ENCODE measurements around the gene SIGLEC11.
A peak's percentile ranks its signal among the peaks of the same experiment; 100 is the strongest.
"Not testable (repeated sequence)": the region's sequence is repeated elsewhere in the genome, so short reads cannot be mapped to it uniquely, and the experiment has no call there.

The SIGLEC11 gene

DNA sequence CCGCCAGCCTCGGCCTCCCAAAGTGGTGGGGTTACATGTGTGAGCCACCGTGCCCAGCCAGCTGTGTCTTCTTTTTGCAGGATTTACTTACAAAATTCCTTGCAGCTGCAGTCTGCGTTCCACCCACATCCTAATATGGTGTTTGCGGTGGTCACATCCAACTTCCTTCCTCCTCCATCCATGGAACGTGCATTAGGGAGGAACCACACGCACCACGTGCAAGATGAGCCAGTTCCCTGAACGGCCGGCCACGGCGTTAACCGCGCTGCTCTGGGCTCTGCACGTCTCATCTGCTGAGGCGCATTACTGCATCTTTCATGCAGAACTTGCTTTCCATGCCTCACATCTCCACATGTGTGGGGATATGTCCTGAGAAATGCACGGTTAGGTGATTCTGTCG is 13.0 kb upstream of the SIGLEC11 start:
- Mint-ChIP-seq H3K27me3 (peaks cover 41% of the 10 kb centered on the region), H3K9me3 (no peaks in the 10 kb centered on the region), H3K36me3 (ENCODE audit: low read depth) (peaks cover 51% of the 10 kb centered on the region), H3K4me1 (ENCODE audit: low read depth) (peaks cover 42% of the 10 kb centered on the region), H3K27ac (peak overlapping the region; percentile 5), H3K4me3 (no peak overlapping the region)
- intact Hi-C loops (cut with micrococcal nuclease) = no loop called here

GRCh38 chr19:49972841-49973240 is 11.9 kb upstream of the SIGLEC11 start:
- intact Hi-C loops (cut with micrococcal nuclease) = no loop called here
- Mint-ChIP-seq H3K27ac (no peak overlapping the region), H3K36me3 (ENCODE audit: low read depth) (peaks cover 40% of the 10 kb centered on the region), H3K4me1 (ENCODE audit: low read depth) (peaks cover 51% of the 10 kb centered on the region), H3K4me3 (no peak overlapping the region), H3K27me3 (peaks cover 41% of the 10 kb centered on the region), H3K9me3 (no peaks in the 10 kb centered on the region)

GRCh38 chr19:49971991-49972411 is 11.0 kb upstream of the SIGLEC11 start:
- Mint-ChIP-seq H3K27me3 (peaks cover 40% of the 10 kb centered on the region), H3K27ac (no peak overlapping the region), H3K4me1 (ENCODE audit: low read depth) (peaks cover 58% of the 10 kb centered on the region), H3K36me3 (ENCODE audit: low read depth) (peaks cover 31% of the 10 kb centered on the region), H3K4me3 (no peak overlapping the region), H3K9me3 (no peaks in the 10 kb centered on the region)
- intact Hi-C loops (cut with micrococcal nuclease) = no loop called here

DNA sequence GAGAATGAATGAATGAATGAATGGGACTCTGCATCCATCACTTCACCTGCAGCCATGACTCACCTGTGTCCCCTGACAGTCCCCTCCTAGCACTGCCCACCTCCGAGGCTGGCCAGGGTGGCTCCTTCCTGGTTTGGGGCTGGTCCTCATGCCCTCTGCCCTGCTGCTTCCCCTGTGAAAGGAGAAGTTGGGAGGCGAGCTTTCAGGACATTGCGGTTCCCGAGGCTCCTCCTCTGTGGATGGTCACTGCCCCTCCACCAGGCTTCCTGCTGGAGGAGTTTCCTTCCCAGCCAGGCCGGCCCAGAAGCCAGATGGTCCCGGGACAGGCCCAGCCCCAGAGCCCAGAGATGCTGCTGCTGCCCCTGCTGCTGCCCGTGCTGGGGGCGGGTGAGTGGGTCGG is 8.4 kb upstream of the SIGLEC11 start:
- Mint-ChIP-seq H3K27me3 (peaks cover 26% of the 10 kb centered on the region), H3K4me1 (ENCODE audit: low read depth) (peaks cover 59% of the 10 kb centered on the region)
- H3K9me3 Mint-ChIP-seq; H3K36me3 Mint-ChIP-seq (ENCODE audit: low read depth); H3K4me3 Mint-ChIP-seq; H3K27ac Mint-ChIP-seq; intact Hi-C loops (cut with micrococcal nuclease): not testable (repeated sequence)

GRCh38 chr19:49968279-49968922 is 7.4 kb upstream of the SIGLEC11 start:
- Mint-ChIP-seq H3K27ac (no peak overlapping the region), H3K4me3 (no peak overlapping the region), H3K4me1 (ENCODE audit: low read depth) (peaks cover 50% of the 10 kb centered on the region), H3K9me3 (no peaks in the 10 kb centered on the region), H3K27me3 (peaks cover 22% of the 10 kb centered on the region), H3K36me3 (ENCODE audit: low read depth) (peaks cover 4% of the 10 kb centered on the region)
- intact Hi-C loops (cut with micrococcal nuclease) = no loop called here

DNA sequence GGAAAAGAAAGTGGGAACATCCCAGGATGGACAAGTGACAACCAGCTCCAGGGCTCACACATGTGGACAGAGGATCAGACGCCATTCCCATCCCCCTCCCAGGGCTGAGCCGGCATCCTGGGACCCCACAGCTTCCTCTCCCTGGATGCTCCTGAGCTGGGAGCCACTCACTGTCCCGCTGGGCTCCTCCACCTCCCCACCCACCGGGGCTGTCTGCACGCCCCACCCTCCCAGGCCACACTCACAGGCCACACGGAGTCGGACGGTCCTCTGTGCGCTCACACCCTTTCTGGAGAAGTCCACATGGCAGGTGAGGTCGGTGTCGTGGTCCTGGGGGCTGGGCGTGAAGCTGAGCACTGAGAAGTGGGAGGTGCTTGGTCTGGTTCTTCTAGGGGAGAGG is 1.1 kb downstream of the SIGLEC11 start:
- H3K9me3 Mint-ChIP-seq; H3K4me3 Mint-ChIP-seq; H3K27ac Mint-ChIP-seq; H3K36me3 Mint-ChIP-seq (ENCODE audit: low read depth); intact Hi-C loops (cut with micrococcal nuclease): not testable (repeated sequence)
- H3K27me3 Mint-ChIP-seq = peaks cover 14% of the 10 kb centered on the region
- peaks cover 19% of the 10 kb centered on the region for H3K4me1 Mint-ChIP-seq (ENCODE audit: low read depth)

DNA sequence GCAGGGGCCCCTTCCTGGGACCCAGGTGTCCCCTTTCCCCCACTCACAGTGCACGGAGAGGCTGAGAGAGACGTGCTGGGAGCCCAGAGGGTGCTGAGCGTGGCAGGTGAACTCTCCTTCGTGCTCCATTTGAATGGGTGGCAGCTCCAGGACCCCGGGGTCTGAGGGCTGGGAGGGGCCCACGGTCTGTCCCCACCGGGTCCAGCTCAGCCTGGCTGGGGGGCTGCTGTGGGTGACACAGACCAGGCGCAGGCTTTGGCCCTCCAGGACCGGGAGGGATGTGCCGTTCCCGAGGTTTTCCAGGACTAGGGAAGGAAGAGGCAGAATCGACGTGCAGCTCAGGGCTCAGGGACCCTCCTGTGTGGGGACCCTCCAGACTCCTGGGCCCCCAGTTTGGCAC is 2.4 kb downstream of the SIGLEC11 start:
- Mint-ChIP-seq H3K27me3 (peaks cover 14% of the 10 kb centered on the region), H3K4me1 (ENCODE audit: low read depth) (peaks cover 32% of the 10 kb centered on the region)
- H3K9me3 Mint-ChIP-seq; intact Hi-C loops (cut with micrococcal nuclease); H3K36me3 Mint-ChIP-seq (ENCODE audit: low read depth); H3K27ac Mint-ChIP-seq; H3K4me3 Mint-ChIP-seq: not testable (repeated sequence)

GRCh38 chr19:49958144-49958543 is 2.8 kb downstream of the SIGLEC11 start:
- Mint-ChIP-seq H3K4me1 (ENCODE audit: low read depth) (peaks cover 37% of the 10 kb centered on the region), H3K27me3 (peaks cover 13% of the 10 kb centered on the region)
- H3K36me3 Mint-ChIP-seq (ENCODE audit: low read depth); H3K27ac Mint-ChIP-seq; intact Hi-C loops (cut with micrococcal nuclease); H3K4me3 Mint-ChIP-seq; H3K9me3 Mint-ChIP-seq: not testable (repeated sequence)

DNA sequence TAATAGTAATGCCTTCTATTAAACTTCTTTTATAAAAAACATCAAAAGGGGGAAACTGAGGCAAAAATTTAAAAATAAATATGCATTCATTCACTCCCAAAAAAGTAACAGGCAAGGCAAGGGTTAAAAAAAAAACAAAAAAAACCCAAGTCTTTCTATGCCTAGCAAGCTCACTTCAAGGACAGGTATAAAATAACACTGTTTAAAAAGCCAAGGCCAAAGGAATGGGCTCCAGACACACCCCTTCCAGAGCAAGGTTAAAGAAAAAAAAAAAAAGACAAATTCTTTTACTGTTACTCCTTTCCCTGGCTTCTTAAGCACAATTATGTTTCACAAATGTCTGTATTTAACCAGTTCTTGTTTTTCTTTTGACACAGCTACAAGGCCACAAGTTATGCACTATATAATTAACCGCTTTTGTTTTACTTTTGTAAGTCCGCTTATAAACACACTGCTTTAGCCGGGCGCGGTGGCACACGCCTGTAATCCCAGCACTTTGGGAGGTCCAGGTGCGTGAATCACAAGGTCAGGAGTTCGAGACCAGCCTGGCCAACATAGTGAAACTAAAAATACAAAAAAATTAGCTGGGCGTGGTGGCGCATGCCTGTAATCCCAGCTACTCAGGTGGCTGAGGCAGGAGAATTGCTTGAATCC is 3.6 kb downstream of the SIGLEC11 start:
- H3K4me3 Mint-ChIP-seq = no peak overlapping the region
- no peaks in the 10 kb centered on the region for H3K9me3 Mint-ChIP-seq

DNA sequence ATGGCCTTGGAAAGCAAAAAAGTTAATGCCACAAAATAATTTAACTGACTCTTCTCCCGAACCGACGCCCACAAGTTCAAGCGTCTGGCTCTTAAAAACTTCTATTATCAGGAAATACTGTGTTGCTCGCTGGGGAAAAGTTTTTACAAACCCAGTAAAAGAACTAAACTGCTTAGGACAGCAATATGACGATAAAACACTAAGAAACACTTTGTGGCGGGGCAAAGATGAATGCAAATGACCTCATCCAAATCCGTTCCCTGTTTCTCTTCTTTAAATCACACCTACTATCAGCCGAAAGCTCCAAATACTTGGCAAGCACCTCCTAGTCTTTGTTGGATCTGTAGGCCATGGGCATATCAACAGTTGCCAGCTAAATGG is 4.9 kb downstream of the SIGLEC11 start:
- Mint-ChIP-seq H3K27ac (no peak overlapping the region), H3K4me1 (ENCODE audit: low read depth) (peaks cover 53% of the 10 kb centered on the region), H3K4me3 (no peak overlapping the region), H3K9me3 (no peaks in the 10 kb centered on the region), H3K36me3 (ENCODE audit: low read depth) (no peaks in the 10 kb centered on the region), H3K27me3 (peaks cover 20% of the 10 kb centered on the region)
- intact Hi-C loops (cut with micrococcal nuclease) = no loop called here

More for the DNA sequence above, 3.6 kb downstream of the SIGLEC11 start:
- intact Hi-C loops (cut with micrococcal nuclease) = no loop called here
- Mint-ChIP-seq H3K4me1 (ENCODE audit: low read depth) (peaks cover 44% of the 10 kb centered on the region), H3K27me3 (peaks cover 14% of the 10 kb centered on the region), H3K27ac (no peak overlapping the region), H3K36me3 (ENCODE audit: low read depth) (no peaks in the 10 kb centered on the region)

GRCh38 chr19:49954933-49955332 is 6.0 kb downstream of the SIGLEC11 start:
- H3K27ac Mint-ChIP-seq = no peak overlapping the region
- H3K4me1 Mint-ChIP-seq (ENCODE audit: low read depth) = peaks cover 54% of the 10 kb centered on the region
- H3K4me3 Mint-ChIP-seq = no peak overlapping the region
- no peaks in the 10 kb centered on the region for H3K36me3 Mint-ChIP-seq (ENCODE audit: low read depth)
- intact Hi-C loops (cut with micrococcal nuclease) = loop anchor here (5.0 kb wide), 1 partner anchor 32 kb away; no protein-coding TSS in a partner anchor
- no peaks in the 10 kb centered on the region for H3K9me3 Mint-ChIP-seq
- H3K27me3 Mint-ChIP-seq = peaks cover 26% of the 10 kb centered on the region

- no peaks in the 10 kb centered on the region for H3K36me3 Mint-ChIP-seq (ENCODE audit: low read depth)
- intact Hi-C loops (cut with micrococcal nuclease) = loop anchor here (5.0 kb wide), 1 partner anchor 33 kb away; no protein-coding TSS in a partner anchor
- H3K27me3 Mint-ChIP-seq = peaks cover 31% of the 10 kb centered on the region
- peak overlapping the region; percentile 69 for H3K27ac Mint-ChIP-seq
- no peaks in the 10 kb centered on the region for H3K9me3 Mint-ChIP-seq
- H3K4me1 Mint-ChIP-seq (ENCODE audit: low read depth) = peaks cover 56% of the 10 kb centered on the region
- H3K4me3 Mint-ChIP-seq = peak overlapping the region; percentile 37
These were observed 6.7 kb downstream of the SIGLEC11 start for GRCh38 chr19:49954092-49954829.

DNA sequence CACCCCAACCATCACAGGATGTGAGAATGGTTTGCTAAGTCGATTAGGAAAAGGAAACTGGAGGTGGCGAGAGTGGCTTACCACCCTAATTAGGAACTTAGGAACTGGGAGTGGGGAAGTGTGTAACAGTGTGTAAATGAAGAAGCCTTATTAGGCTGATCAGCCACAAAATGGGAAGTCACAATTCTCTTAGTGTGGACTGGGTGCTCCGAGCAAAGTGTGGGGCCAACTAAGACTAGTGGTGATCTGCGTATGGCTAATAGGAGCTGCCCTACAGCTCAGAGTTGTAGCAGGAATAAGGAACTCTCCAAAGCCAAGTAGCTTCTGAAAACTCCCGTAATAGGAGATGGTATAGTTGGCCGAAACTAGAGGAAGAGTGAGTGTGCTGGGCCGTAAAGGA is 7.6 kb downstream of the SIGLEC11 start:
- Mint-ChIP-seq H3K27me3 (peaks cover 34% of the 10 kb centered on the region), H3K36me3 (ENCODE audit: low read depth) (no peaks in the 10 kb centered on the region), H3K9me3 (no peaks in the 10 kb centered on the region), H3K4me1 (ENCODE audit: low read depth) (peaks cover 56% of the 10 kb centered on the region), H3K4me3 (peak overlapping the region; percentile 33), H3K27ac (peak overlapping the region; percentile 69)
- intact Hi-C loops (cut with micrococcal nuclease) = loop anchor here (5.0 kb wide), 1 partner anchor 34 kb away; no protein-coding TSS in a partner anchor

- Mint-ChIP-seq H3K4me1 (ENCODE audit: low read depth) (peaks cover 56% of the 10 kb centered on the region), H3K4me3 (no peak overlapping the region), H3K9me3 (no peaks in the 10 kb centered on the region), H3K36me3 (ENCODE audit: low read depth) (no peaks in the 10 kb centered on the region), H3K27ac (no peak overlapping the region), H3K27me3 (peaks cover 33% of the 10 kb centered on the region)
- intact Hi-C loops (cut with micrococcal nuclease) = loop anchor here (5.0 kb wide), 1 partner anchor 34 kb away; no protein-coding TSS in a partner anchor
These were observed 8.1 kb downstream of the SIGLEC11 start for GRCh38 chr19:49952906-49953305.
